HepG2 (cell line): ENCODE data around the gene B3GAT3. TPM values are rescaled to one million over a fixed set of nuclear protein-coding genes. Genes with fewer than 3 reads are reported as not detected.

Source experiments
- ATAD3A ChIP-seq: sonication (generic); formaldehyde crosslinking; IDR thresholded peaks from 2 replicates; pipeline ENCODE4 v1.4.0; 2020; ENCODE audit warnings: missing genetic modification reagents
- BATF2 ChIP-seq: sonication (generic); formaldehyde crosslinking; IDR thresholded peaks from 2 replicates; pipeline ENCODE4 v1.8.0; 2022; ENCODE audit warnings: mild to moderate bottlenecking, missing genetic modification reagents, moderate library complexity
- CEBPB ChIP-seq: IDR thresholded peaks from 2 replicates; pipeline ENCODE4 v1.6.1; 2011; ENCODE audit warnings: low read depth, low read length, improper control_type of control experiment, borderline replicate concordance
- CHD4 ChIP-seq: fragments of 200-600 bp; sonication (generic); IDR thresholded peaks from 2 replicates; pipeline ENCODE4 v1.7.0; 2017; ENCODE audit warnings: mild to moderate bottlenecking, low read length, borderline replicate concordance
- CREB3 ChIP-seq: sonication (generic); formaldehyde crosslinking; IDR thresholded peaks from 2 replicates; pipeline ENCODE4 v1.5.0; 2020; ENCODE audit warnings: missing genetic modification reagents
- ELK4 ChIP-seq: sonication (generic); formaldehyde crosslinking; IDR thresholded peaks from 2 replicates; pipeline ENCODE4 v1.9.0; 2021; ENCODE audit warnings: missing genetic modification reagents, borderline replicate concordance
- FOXC1 ChIP-seq: sonication (generic); formaldehyde crosslinking; IDR thresholded peaks from 2 replicates; pipeline ENCODE4 v1.8.0; 2022; ENCODE audit warnings: mild to moderate bottlenecking, missing genetic modification reagents, borderline replicate concordance
- HMG20B ChIP-seq: conservative IDR thresholded peaks from 2 replicates; pipeline ENCODE4 v1.6.1; 2016; ENCODE audit warnings: missing genetic modification reagents, missing compliant biosample characterization
- KDM5A ChIP-seq: fragments of 200-600 bp; sonication (generic); IDR thresholded peaks from 2 replicates; pipeline ENCODE4 v1.7.0; 2018; ENCODE audit warnings: antibody characterized with exemption, mild to moderate bottlenecking, low read length, borderline replicate concordance
- KLF9 ChIP-seq: IDR thresholded peaks from 2 replicates; pipeline ENCODE4 v1.6.1; 2016; ENCODE audit warnings: low read depth
- MAX ChIP-seq: IDR thresholded peaks from 2 replicates; pipeline ENCODE4 v1.6.1; 2012; ENCODE audit warnings: inconsistent platforms
- NCOA5 ChIP-seq: sonication (generic); formaldehyde crosslinking; IDR thresholded peaks from 2 replicates; pipeline ENCODE4 v1.4.0; 2020; ENCODE audit warnings: missing genetic modification reagents
- POLR2AphosphoS2 ChIP-seq: IDR thresholded peaks from 2 replicates; pipeline ENCODE4 v1.6.1; 2011; ENCODE audit warnings: low read depth, low read length, improper control_type of control experiment
- RFX1 ChIP-seq: fragments of 450-650 bp; IDR thresholded peaks from 2 replicates; pipeline ENCODE4 v1.6.1; 2017
- SSRP1 ChIP-seq: IDR thresholded peaks from 2 replicates; pipeline ENCODE4 v1.6.1; 2016; ENCODE audit warnings: control low read depth
- SUZ12 ChIP-seq: fragments of 150-350 bp; IDR thresholded peaks from 2 replicates; pipeline ENCODE4 v1.6.1; 2014; ENCODE audit warnings: low read depth, low read length
- TRIM24 ChIP-seq: sonication (generic); formaldehyde crosslinking; IDR thresholded peaks from 2 replicates; pipeline ENCODE4 v1.8.0; 2022; ENCODE audit warnings: mild to moderate bottlenecking, missing genetic modification reagents
- ZFAT ChIP-seq: sonication (generic); formaldehyde crosslinking; conservative IDR thresholded peaks from 2 replicates; pipeline ENCODE4 v1.8.1; 2023; ENCODE audit warnings: missing genetic modification reagents, inconsistent platforms
- ZFP36 ChIP-seq: fragments of 150-350 bp; IDR thresholded peaks from 2 replicates; pipeline ENCODE4 v1.6.1; 2018; ENCODE audit warnings: borderline replicate concordance, low read length, low read depth; ENCODE audit not compliant: partially characterized antibody
- ZNF337 ChIP-seq: sonication (generic); formaldehyde crosslinking; IDR thresholded peaks from 2 replicates; pipeline ENCODE4 v1.5.1; 2020; ENCODE audit warnings: missing genetic modification reagents, low read depth, mild to moderate bottlenecking, borderline replicate concordance
- ZNF33A ChIP-seq: sonication (generic); formaldehyde crosslinking; IDR thresholded peaks from 2 replicates; pipeline ENCODE4 v1.5.1; 2020; ENCODE audit warnings: missing genetic modification reagents, mild to moderate bottlenecking, moderate library complexity, borderline replicate concordance
- polyA plus RNA-seq, 8 experiments: library from polyadenylated mRNA; depleted of rRNA in 3 of 8; stranded (reverse) in 7 of 8; unstranded in 1 of 8; fragments of >200 nt; fragmentation: Illumina TruSeq in 4 of 8; extraction: Trizol in 4 of 8; gene quantifications; 2 replicates each; pipeline versions ENCODE4 v1.2.1 to v1.2.3, GENCODE V29; 2011 to 2016; ENCODE audit warnings: low read depth in 4 of 8, missing spikeins in 1 of 8, mixed read lengths in 1 of 8; ENCODE audit not compliant: insufficient read depth in 1 of 8
- total RNA-seq, 5 experiments: library from RNA; depleted of rRNA; stranded (reverse); fragments of >200 nt; fragmentation: Illumina TruSeq; extraction: Trizol; gene quantifications; 2 replicates each; pipeline ENCODE4 v1.2.3, GENCODE V29; 2016; ENCODE audit warnings: low read depth in 1 of 5
- TF ChIP-seq, protein P1 (sequence below): sonication (generic); formaldehyde crosslinking; IDR thresholded peaks from 2 replicates; pipeline ENCODE4 v1.5.0; 2020; ENCODE audit warnings: mild to moderate bottlenecking, missing genetic modification reagents, moderate library complexity
- TF ChIP-seq, protein P2 (sequence below): sonication (generic); formaldehyde crosslinking; IDR thresholded peaks from 2 replicates; pipeline ENCODE4 v1.8.0; 2022; ENCODE audit warnings: low read depth, missing genetic modification reagents

B3GAT3 gene
- total and polyA plus RNA-seq, 2 of the 13 experiments (the other 11 are each of a cell fraction or from before 2014, with no cell fraction given): 21.3 to 26.1 TPM

- TF ChIP-seq NCOA5: 0 out of 2 replicates have a peak, but pooled peaks have one; percentile 63
- TF ChIP-seq, protein P1, sequence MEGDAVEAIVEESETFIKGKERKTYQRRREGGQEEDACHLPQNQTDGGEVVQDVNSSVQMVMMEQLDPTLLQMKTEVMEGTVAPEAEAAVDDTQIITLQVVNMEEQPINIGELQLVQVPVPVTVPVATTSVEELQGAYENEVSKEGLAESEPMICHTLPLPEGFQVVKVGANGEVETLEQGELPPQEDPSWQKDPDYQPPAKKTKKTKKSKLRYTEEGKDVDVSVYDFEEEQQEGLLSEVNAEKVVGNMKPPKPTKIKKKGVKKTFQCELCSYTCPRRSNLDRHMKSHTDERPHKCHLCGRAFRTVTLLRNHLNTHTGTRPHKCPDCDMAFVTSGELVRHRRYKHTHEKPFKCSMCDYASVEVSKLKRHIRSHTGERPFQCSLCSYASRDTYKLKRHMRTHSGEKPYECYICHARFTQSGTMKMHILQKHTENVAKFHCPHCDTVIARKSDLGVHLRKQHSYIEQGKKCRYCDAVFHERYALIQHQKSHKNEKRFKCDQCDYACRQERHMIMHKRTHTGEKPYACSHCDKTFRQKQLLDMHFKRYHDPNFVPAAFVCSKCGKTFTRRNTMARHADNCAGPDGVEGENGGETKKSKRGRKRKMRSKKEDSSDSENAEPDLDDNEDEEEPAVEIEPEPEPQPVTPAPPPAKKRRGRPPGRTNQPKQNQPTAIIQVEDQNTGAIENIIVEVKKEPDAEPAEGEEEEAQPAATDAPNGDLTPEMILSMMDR (CRISPR knock-in tag): no peak
- peak; percentile 4; the same call in 1 of the 2 replicates for TF ChIP-seq KDM5A
- peak; percentile 88; the same call in 1 of the 2 replicates for TF ChIP-seq ZNF33A (CRISPR knock-in tag)
- TF ChIP-seq BATF2 (CRISPR knock-in tag): no peak
- TF ChIP-seq SUZ12: no peak
- peak; percentile 80 for TF ChIP-seq KLF9 (CRISPR knock-in tag)
- TF ChIP-seq RFX1: no peak
- no peak; the same call in 1 of the 2 replicates for TF ChIP-seq ZFAT
- TF ChIP-seq ZNF337: no peak
- TF ChIP-seq CHD4: no peak
- TF ChIP-seq ZFP36: no peak
- TF ChIP-seq SSRP1 (CRISPR knock-in tag): no peak
- TF ChIP-seq CEBPB: no peak
- TF ChIP-seq FOXC1 (CRISPR knock-in tag): no peak
- 0 out of 2 replicates have a peak, but pooled peaks have one; percentile 27 for TF ChIP-seq ELK4 (CRISPR knock-in tag)
- TF ChIP-seq TRIM24 (CRISPR knock-in tag): no peak
- no peak for TF ChIP-seq CREB3 (CRISPR knock-in tag)
- TF ChIP-seq ATAD3A (CRISPR knock-in tag): no peak
- no peak for TF ChIP-seq HMG20B (CRISPR knock-in tag)
- peak; percentile 92; the same call in 1 of the 2 replicates for TF ChIP-seq POLR2AphosphoS2
- TF ChIP-seq, protein P2, sequence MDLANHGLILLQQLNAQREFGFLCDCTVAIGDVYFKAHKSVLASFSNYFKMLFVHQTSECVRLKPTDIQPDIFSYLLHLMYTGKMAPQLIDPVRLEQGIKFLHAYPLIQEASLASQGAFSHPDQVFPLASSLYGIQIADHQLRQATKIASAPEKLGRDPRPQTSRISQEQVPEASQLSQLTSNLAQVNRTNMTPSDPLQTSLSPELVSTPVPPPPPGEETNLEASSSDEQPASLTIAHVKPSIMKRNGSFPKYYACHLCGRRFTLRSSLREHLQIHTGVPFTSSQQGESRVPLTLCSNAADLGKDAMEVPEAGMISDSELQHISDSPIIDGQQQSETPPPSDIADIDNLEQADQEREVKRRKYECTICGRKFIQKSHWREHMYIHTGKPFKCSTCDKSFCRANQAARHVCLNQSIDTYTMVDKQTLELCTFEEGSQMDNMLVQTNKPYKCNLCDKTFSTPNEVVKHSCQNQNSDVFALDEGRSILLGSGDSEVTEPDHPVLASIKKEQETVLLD (CRISPR knock-in tag): no peak
- peak; percentile 64; the same call in 1 of the 2 replicates for TF ChIP-seq MAX
Observed at GRCh38 chr11:62665075-62665598, 43.4 kb upstream of the B3GAT3 start, which contains the start of the genes C11orf98 and CSKMT (continued).
